HG03354 (cell line): ENCODE data around the gene EIF3I.

Source experiments
- ATAC-seq: cut with Tn5 transposase; IDR thresholded peaks from one replicate; pipeline ENCODE4 v1.9.1; 2021; ENCODE audit warnings: mild to moderate bottlenecking; ENCODE audit not compliant: unreplicated experiment, poor library complexity, severe bottlenecking

EIF3I gene

DNA sequence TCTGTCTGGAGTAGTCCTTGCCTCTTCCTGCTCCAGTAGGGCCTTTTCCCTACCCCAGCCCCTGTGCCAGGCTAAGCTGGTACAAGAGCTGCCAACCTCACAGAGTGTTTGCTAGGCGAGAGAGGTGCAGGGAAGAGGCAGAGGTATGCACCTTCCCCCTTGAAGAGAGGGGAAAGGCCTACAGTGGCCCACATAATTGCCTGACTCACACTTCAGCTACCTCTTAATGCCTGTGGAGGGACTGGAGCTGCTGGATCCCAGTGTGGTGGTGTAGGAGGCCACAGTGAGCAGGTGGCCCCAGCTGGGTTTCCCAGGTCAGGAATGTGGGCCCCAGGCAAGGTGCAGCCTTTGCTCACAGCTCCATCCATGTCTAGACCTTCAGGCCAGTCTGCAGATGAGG lies 25.1 kb upstream of the EIF3I start:
- no peak for ATAC-seq

DNA sequence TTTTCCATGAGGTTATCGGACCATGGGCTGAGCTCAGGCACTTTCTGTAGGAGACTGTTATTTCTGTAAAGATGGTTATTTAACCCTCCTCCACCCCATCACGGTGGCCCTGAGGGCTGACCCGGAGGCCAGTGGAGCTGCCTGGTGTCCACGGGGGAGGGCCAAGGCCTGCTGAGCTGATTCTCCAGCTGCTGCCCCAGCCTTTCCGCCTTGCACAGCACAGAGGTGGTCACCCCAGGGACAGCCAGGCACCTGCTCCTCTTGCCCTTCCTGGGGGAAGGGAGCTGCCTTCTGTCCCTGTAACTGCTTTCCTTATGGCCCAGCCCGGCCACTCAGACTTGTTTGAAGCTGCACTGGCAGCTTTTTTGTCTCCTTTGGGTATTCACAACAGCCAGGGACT lies 24.4 kb upstream of the EIF3I start:
- ATAC-seq: no peak

DNA sequence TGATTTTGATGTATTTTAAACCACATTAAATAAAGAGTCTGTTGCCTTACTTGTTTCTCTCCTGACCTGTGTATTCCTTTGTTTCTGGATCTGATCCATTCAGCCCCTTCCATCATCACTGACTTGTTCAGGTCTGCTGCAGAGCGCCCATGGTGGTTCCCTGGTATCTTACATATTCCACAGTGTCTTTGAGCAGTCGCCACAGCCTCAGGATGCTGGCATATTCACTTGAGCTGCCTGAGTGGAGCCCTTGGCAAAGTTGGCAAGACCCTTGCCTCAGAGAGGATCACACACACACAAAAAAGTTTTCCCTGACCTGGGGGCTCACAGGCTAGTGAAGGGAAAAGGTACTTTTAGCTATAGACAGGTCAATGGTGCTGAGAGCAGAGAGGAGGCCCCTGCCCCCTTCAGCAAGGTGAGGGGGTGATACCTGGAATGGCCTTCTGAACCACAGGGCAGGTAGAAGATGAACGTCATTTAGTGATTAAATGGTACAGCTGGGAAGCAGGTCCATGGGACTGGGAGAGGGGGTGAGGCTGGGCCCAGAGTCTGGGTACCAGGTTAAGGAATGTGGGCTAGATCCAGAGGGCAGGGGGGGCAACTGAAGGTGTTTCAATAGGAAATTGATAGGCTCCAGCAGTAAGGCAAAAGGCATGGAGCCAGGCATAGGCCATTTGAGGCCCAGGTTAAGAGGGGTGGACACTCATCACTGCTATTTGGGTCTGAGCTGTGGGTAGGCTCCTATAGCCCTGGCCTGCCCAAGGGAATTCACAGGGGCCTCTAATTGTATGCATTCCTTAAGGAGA lies 23.8 kb upstream of the EIF3I start:
- no peak for ATAC-seq

DNA sequence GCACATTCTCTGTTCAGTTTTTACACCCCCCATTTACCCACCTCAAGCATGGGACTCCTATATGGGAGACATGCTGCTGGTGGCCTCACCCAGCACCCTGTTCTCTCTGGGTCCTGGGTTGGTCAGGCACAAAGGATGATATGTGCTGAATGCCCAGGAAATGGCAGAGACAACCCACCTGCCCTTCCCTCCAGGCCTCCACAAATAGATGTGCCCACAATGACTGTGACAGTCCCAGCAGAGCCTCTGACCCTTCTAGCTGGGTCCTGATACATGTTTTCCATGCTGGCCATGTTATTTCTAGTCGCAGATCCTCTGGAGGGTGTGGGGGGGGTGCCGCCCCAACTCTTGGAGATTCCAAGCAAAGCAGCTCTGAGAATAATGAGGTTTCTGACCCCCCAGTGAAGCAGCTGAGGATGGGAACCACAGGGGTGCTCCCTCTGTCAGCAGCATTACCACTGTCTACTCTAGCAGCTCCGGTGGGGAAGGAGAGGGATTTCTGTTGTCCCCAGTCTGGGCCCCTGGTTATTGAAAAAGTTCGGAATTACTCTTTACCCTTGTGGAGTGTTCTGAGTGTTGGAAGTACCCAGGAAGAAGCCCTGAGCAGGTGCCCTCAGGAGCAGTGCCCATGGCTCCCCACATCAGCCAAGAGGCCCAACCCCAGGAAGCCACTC lies 23.0 kb upstream of the EIF3I start:
- ATAC-seq: no peak

DNA sequence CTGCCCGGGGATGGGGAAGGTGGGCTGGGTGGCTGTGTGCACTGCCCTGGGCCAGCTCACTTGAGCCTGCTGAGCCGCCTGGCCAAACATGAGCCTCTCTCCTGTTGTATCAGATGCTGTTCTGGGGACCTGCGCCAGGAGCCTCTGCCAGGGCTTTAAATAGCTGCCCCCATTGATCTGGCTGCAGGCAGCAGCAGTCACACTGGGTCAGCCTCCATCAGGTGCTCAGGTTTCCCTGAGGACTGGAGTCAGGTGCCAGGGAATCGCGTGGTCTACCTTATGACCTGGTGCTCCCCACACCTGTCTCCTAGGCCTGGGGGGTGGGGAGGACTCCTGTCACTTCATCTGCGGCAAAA lies 22.5 kb upstream of the EIF3I start:
- ATAC-seq: no peak

DNA sequence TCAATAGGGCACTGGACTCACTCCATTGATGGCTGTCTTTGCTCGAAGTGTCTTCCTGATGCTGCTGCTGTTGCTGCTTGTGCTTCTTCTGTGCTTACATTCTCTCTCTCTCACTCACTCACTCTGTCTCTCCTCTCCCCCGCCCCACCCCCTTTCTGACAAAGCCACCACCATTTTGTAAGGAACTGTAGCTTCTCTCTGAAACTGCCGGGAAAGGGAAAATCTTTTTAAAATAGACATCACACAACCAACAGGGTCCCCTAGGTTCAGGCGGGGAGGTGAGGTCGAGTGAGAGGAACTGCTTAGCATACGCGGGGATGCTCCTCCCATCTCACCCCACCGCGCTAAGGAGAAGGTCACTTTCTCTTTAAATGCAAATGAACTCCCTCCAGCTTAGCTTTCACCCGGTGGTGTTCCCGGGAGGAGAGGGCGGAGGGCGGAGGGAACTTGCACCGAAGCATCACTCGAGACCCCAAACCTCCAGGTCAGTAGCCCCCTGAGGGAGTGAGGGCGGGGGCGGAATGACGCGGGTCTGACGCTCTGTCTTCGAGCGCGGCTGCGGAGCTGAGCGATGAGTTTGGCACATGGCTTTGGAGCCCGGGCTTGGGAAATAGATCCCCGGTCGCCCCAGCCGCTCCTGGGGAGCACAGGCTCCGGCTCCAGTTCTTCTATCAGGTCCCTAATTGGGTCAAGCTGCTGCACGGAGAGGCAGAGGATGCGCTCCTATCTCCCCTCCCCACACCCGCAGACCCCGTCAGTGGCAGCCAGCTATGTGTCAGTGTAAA lies 21.8 kb upstream of the EIF3I start, which contains the start of gene CCDC28B:
CCDC28B (plus strand) TSS at position 370 of the 785 bp plus-strand sequence. CDS start 1,341 bp downstream, outside the sequence.
- no peak for ATAC-seq

DNA sequence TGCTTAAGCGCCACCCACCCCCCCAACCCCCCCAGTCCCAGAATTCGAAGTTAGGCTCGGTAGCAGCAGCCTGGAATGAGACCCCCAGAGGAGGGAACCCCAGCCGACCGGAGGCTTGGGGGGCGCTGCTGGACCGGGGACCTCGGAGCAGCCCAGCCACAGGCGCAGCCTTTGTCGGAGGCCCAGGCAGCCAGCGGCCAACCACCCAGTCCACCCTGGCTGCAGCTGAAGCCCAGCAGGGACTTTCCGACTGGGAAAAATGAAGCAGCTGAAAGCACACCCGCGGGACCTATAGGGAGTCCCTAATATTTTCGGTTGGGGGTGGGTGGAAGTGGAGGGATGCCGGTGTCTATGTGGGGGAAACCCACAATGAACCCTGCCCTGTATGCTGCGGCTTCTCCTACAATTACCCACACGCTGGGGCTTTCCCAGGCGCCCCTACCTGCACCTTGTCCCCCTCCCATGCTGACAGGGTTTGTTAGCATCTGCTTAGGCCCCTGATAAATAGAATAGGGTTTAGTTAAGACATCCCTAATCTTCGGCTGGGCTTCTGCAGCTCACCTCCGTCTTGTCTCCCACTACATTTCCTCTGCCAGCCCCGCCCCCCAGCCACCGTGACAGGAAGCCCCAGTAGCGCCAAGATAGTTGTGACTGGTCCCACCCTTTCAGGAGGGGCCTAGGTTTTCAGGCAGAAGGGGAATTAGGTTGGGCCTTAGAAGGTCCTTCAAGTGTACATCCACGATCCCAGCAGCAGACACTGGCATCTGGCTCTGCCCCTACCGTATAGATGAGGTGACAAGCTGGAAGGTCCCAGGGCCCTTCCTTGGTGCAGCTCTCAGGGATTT lies 21.0 kb upstream of the EIF3I start:
- ATAC-seq: peak; percentile 35

DNA sequence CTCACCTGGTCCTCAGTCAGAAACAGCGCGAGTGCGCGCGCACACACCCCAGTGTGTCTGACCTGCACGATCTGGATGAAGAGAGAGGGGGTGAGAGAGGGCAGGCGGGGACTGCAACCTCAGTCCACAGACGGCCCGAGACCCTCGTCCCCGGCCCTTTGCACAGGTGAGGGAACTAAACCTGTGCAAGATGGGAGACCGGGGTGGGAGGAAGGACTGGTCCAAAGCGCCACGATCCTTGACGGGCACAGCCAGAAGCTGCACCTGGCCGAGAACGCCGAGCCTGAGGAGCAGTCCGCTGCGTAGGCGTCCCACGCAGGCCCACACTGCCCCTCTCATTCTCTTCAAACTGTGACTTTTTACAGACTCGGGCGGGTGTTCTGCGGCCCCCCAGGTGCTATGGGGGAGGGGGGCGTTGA lies 17.3 kb upstream of the EIF3I start:
- ATAC-seq: no peak

DNA sequence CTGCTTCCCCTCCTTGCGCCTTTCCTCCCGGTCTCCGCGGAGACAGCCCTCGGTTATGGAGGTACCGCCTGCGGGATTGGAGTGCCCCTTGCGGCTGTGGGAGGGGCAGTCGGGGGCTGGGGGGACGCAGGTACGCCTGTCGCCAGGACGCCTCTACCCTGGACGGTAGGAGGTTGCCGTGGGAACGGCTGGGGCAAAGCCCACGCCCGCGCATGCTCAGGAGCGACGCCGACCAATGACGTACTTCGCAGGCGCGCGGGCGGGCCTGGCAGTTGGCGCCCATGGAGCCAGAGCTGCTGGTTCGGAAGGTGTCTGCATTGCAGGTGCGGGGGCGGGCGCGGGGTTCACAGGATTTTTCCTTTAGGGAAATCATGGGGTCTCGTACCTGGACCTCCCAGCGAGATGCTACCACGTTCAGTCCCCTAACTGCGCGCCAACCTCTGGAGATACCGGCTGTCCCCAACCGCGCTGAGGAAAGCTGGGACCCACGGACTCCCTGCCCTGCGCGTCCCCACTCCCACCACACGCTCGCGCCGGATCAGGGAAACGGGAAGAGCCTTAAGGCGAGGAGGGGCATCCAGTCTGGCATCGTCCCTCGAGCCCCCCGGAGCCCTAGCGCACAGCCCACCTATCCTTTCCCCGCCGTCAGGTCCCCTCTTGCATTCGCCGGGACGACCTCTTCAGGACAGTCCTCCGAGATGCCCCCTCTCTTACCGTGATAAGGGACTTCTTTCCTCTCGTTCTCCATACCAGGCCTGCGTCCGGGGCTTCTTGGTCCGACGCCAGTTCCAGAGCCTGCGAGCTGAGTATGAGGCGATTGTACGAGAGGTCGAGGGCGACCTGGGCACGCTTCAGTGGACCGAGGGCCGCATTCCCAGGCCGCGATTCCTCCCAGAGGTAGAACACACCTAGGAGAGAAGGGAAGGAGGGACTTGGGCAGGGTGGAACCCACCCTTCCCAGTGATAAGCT lies 16.5 kb upstream of the EIF3I start, which contains the start of gene IQCC:
IQCC (plus strand) TSS at position 271 of the 970 bp plus-strand sequence; CDS start at position 282, 11 bp downstream.
- ATAC-seq: peak; percentile 60

DNA sequence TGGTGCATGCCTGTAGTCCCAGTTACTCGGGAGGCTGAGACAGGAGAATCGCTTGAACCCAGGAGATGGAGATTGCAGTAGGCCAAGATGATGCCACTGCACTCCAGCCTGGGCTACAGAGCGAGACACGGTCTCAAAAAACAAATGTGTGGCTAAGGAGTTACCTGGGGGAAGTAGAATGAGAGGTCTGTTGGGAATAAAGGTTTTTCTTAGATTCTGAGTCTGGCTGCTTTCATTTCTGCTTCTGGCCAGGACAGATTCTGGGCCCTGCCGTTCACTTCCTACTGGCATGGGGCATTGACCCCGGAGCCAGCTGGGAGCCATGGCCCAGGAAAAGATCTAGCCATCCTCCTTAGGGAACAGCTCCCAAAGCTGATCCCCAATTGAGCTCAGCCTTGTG lies 13.7 kb upstream of the EIF3I start:
- no peak for ATAC-seq

DNA sequence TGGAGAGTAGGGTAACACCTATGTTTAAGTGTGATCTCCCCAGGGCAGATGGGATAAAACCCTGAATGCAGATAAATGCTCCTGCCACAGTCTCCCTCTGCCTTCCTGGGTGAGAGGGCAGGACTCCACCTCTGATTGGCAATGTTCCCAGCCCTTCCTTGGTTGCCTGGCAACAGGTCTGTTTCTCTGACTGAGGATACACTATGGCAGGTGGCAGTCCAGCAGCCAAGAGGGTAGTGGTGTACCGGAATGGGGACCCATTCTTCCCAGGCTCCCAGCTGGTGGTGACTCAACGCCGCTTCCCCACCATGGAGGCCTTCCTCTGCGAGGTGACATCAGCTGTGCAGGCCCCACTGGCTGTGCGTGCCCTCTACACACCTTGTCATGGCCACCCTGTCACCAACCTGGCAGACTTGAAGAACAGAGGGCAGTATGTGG lies 13.3 kb upstream of the EIF3I start, which contains the start of gene DCDC2B:
DCDC2B (plus strand) TSS at position 199 of the 438 bp plus-strand sequence; CDS start at position 204, 5 bp downstream.
- ATAC-seq: no peak

DNA sequence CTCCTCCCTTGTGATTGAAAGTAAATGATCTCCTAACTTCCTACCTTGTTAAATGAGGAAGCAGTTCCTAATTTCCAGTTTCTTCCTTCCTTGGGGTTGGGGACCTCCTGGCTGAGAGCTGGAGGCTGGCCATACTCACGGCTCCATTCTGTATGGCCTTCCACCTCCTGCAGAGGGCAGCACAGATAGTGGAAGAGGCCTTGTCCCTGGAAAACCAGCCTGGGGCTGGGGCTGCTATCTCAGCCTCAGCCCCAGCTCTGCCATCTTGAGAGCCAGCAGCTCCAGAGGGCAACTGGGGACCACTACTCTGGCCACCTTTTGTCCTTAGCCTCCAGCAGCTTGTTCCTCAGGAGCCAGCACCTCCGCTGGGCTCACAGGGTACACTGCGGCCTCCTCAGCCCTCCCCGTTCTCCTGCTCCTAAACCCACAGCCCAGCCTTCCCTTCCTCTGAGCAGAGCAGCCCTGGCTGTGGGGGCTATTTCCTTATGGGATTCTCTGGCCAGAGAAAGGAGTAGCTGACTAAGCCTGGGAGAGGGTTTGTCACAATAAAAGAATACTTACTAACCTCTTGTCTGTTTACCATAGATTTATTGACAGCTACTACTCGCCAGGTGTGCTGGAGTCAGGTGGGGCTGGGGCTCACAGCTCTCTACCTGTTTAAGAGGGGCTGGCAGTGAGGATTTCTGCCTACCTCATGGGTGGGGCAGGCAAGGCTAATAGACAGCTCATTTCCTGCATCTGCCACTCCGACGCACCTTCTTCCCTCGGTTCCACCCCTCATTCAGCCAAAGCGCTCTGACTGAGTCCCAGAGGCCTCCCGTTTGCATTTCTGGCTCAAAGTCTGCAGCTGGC lies 6.4 kb upstream of the EIF3I start:
- ATAC-seq: no peak

DNA sequence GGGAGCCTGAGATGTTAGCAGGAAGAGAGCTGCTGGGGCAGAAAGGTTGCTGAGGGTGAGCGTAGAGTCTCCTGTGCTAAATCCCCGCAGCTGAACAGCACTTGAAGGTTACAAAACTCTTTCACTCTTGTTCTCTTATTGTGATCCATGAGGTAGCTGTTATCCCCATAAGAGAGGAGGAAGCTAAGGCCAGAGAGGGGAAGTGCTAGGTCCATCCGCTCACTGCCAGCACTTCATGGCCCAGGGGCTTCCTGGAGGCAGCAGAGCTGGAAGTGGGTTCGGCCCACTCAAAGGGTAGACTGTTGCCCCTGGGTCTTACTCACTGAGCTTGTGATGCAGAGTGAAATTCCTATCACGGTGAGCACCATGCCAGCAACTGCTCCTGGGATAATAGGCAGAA lies 5.6 kb upstream of the EIF3I start:
- ATAC-seq: no peak

DNA sequence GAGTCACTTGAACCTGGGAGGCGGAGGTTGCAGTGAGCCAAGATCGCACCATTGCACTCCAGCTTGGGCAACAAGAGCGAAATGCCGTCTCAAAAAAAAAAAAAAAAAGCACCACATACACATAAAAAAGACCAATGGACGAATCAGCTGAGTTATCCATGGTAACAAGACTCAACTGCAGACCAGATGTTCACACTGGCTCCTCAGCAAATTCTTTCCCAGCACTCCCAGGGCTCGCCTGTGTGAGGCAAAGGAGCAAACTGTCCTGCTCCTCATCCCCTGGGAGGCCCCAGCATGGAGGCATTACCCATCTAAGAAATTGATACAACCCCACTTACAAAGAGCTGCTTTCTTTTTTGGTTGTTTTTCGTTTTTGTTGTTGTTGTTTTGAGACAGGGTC lies 3.2 kb upstream of the EIF3I start:
- ATAC-seq: no peak

DNA sequence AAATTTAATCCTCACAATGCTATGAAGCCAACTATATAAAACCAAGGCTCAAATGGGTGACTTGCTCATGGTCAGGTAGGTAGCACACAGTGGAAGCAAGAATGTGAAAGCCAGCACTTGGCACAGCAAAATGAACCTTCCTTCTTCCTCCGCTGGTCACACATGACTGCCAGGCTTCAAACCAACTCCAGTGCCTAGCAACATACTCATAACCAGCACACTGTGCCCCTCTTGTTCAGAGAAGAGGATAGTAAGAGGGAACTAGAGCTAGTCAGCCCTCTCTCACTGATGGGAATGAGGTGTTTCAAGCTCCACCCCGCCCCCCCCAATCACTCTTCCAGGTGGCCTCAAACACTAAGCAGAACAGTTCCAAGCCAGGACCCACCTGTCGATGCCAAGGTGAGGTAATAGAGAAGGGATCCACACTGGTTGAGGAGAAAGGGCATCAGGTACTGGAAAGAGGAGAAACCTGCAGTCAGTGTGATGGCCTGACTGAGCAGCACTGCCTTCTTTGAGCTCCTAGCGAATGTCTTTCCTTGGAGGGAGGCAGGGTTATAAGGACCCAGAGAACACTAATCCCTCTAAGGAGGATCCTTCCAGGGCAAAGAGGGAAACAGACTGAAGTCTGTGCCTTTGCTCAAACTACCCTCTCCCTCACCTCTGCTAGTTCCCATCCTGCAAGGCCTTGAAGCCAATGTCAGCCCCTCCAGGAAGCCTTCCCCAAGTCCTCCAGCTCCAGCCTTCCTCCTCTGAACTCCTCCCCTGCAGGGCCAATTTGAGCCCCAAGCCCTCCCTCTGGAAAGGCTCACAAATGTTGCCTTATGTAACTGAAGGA lies 1.2 kb upstream of the EIF3I start:
- no peak for ATAC-seq

DNA sequence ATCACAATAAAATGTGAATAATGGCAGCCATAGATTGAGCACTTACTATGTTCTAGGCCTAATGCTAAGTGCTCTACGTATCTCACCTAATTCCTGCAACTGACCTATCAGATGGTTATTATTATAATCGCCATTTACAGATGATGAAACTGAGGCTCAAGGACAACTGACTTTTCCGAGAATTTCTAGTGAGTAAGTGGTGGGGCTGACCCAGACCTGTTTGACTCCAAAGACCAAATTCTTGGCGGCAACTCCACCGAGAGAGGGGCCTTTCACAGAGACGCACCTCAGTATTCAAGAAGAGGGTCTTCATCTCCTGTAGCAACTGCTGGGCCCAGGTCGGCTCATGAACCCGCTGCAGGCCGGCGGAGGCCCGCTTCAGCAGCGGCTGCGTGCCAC lies 627 bp upstream of the EIF3I start:
- no peak for ATAC-seq

DNA sequence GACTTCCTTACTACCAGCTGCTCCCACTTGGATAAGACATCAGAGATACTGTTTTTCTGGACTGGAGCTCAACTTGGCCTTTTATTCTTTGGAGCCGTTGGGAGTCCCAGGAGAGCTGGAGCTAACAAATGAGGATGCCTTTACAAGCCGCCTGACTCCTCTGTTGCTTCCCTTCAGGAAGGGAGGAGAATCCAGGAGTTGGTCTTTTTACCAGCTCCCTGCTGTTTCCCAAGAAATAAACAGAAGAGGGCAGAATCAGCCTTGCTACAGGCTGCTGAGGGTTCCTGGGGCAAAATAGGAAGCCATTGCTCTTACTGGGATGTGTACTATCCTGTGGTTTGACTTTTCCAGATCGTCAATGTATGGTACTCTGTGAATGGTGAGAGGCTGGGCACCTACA lies 1.5 kb downstream of the EIF3I start:
- no peak for ATAC-seq
